ENCODE data around the gene CNTNAP2. TPM values are rescaled to one million over a fixed set of nuclear protein-coding genes. Genes with fewer than 3 reads are reported as not detected.

Gene CNTNAP2
- total and polyA plus RNA-seq, 2 experiments from 2014 or later, result not detected

GRCh38 chr7:146208492-146208891, 91.9 kb downstream of the CNTNAP2 start:
- TF ChIP-seq EZH2 (IDR thresholded peaks at IDR 0.05; ENCODE audit: insufficient read depth, poor library complexity, severe bottlenecking), result no peak
- TF ChIP-seq EZH2phosphoT487 (IDR thresholded peaks at IDR 0.05; ENCODE audit: insufficient read depth, low read depth), result no peak
- Histone ChIP-seq H3K9ac (no peak overlapping the region), H3K4me2 (ENCODE audit: unreplicated experiment) (no peak overlapping the region), H2AFZ (no peak overlapping the region), H3K9me2 (ENCODE audit: insufficient read depth) (no peaks in the 10 kb centered on the region), H3K9me3 (ENCODE audit: low read depth) (peaks cover 7% of the 10 kb centered on the region), H4K20me1 (ENCODE audit: insufficient read depth) (no peaks in the 10 kb centered on the region), H3F3A (ENCODE audit: insufficient read depth) (no peaks in the 10 kb centered on the region), H3K4me3 (no peak overlapping the region), H3K4me1 (ENCODE audit: insufficient read depth) (no peaks in the 10 kb centered on the region), H3K27me3 (replicated peaks; ENCODE audit: insufficient read depth) (no peaks in the 10 kb centered on the region), H3K79me2 (ENCODE audit: insufficient read depth) (no peaks in the 10 kb centered on the region), H3K36me3 (ENCODE audit: low read depth) (no peaks in the 10 kb centered on the region), H3K27ac (no peak overlapping the region)
- in situ Hi-C loops (cut with MboI), result no loop called here
- no peak for DNase-seq
- WGBS, 2 experiments (ENCODE audit: low coverage in 1 of 2, low lambda C conversion rate in 2 of 2, missing lambda C conversion rate in 2 of 2), result 14 to 22% methylated on average over 1 of the region's 1 CpG

GRCh38 chr7:146214842-146215241, 98.2 kb downstream of the CNTNAP2 start:
- no peaks in the 10 kb centered on the region for H3K27me3 ChIP-seq (replicated peaks; ENCODE audit: insufficient read depth)
- H3K36me3 ChIP-seq (ENCODE audit: low read depth), result no peaks in the 10 kb centered on the region
- no peak for TF ChIP-seq EZH2phosphoT487 (IDR thresholded peaks at IDR 0.05; ENCODE audit: insufficient read depth, low read depth)
- TF ChIP-seq EZH2 (IDR thresholded peaks at IDR 0.05; ENCODE audit: insufficient read depth, poor library complexity, severe bottlenecking), result no peak
- peaks cover 6% of the 10 kb centered on the region for H3K9me3 ChIP-seq (ENCODE audit: low read depth)
- H3K79me2 ChIP-seq (ENCODE audit: insufficient read depth), result no peaks in the 10 kb centered on the region
- H3K4me2 ChIP-seq (ENCODE audit: unreplicated experiment), result no peak overlapping the region
- H3K9me2 ChIP-seq (ENCODE audit: insufficient read depth), result no peaks in the 10 kb centered on the region
- no peak overlapping the region for H3K4me3 ChIP-seq
- 6 to 13% methylated on average over 4 of the region's 4 CpGs for WGBS, 2 experiments (ENCODE audit: low coverage in 1 of 2, low lambda C conversion rate in 2 of 2, missing lambda C conversion rate in 2 of 2)
- H3K4me1 ChIP-seq (ENCODE audit: insufficient read depth), result no peaks in the 10 kb centered on the region
- H3K27ac ChIP-seq, result no peak overlapping the region
- H4K20me1 ChIP-seq (ENCODE audit: insufficient read depth), result no peaks in the 10 kb centered on the region
- no peak overlapping the region for H3K9ac ChIP-seq
- no peak overlapping the region for H2AFZ ChIP-seq
- no peaks in the 10 kb centered on the region for H3F3A ChIP-seq (ENCODE audit: insufficient read depth)
- DNase-seq, result no peak
- in situ Hi-C loops (cut with MboI), result no loop called here

- H3K9ac ChIP-seq, result no peak overlapping the region
- no peak overlapping the region for H3K27ac ChIP-seq
- no peak for DNase-seq
- H3K4me1 ChIP-seq (ENCODE audit: insufficient read depth), result no peaks in the 10 kb centered on the region
- no peak overlapping the region for H3K4me2 ChIP-seq (ENCODE audit: unreplicated experiment)
- H2AFZ ChIP-seq, result no peak overlapping the region
- 14% methylated on average over 9 of the region's 9 CpGs for WGBS, 2 experiments (ENCODE audit: low coverage in 1 of 2, low lambda C conversion rate in 2 of 2, missing lambda C conversion rate in 2 of 2)
- no peaks in the 10 kb centered on the region for H3K79me2 ChIP-seq (ENCODE audit: insufficient read depth)
- TF ChIP-seq EZH2phosphoT487 (IDR thresholded peaks at IDR 0.05; ENCODE audit: insufficient read depth, low read depth), result no peak
- TF ChIP-seq EZH2 (IDR thresholded peaks at IDR 0.05; ENCODE audit: insufficient read depth, poor library complexity, severe bottlenecking), result no peak
- in situ Hi-C loops (cut with MboI), result no loop called here
- no peaks in the 10 kb centered on the region for H3K9me2 ChIP-seq (ENCODE audit: insufficient read depth)
- H3F3A ChIP-seq (ENCODE audit: insufficient read depth), result no peaks in the 10 kb centered on the region
- H3K9me3 ChIP-seq (ENCODE audit: low read depth), result peaks cover 6% of the 10 kb centered on the region
- no peaks in the 10 kb centered on the region for H3K36me3 ChIP-seq (ENCODE audit: low read depth)
- no peaks in the 10 kb centered on the region for H3K27me3 ChIP-seq (replicated peaks; ENCODE audit: insufficient read depth)
- no peak overlapping the region for H3K4me3 ChIP-seq
- H4K20me1 ChIP-seq (ENCODE audit: insufficient read depth), result no peaks in the 10 kb centered on the region
These were observed 99.9 kb downstream of the CNTNAP2 start for GRCh38 chr7:146216396-146217041.

- no peak for DNase-seq
- Histone ChIP-seq H3K4me1 (ENCODE audit: insufficient read depth) (no peaks in the 10 kb centered on the region), H3K4me3 (no peak overlapping the region), H3K9me2 (ENCODE audit: insufficient read depth) (no peaks in the 10 kb centered on the region), H3K4me2 (ENCODE audit: unreplicated experiment) (no peak overlapping the region), H3K27ac (no peak overlapping the region), H3K36me3 (ENCODE audit: low read depth) (no peaks in the 10 kb centered on the region), H4K20me1 (ENCODE audit: insufficient read depth) (no peaks in the 10 kb centered on the region), H3K27me3 (replicated peaks; ENCODE audit: insufficient read depth) (no peaks in the 10 kb centered on the region), H3K9ac (no peak overlapping the region), H3K9me3 (ENCODE audit: low read depth) (no peaks in the 10 kb centered on the region), H3K79me2 (ENCODE audit: insufficient read depth) (no peaks in the 10 kb centered on the region), H2AFZ (no peak overlapping the region), H3F3A (ENCODE audit: insufficient read depth) (no peaks in the 10 kb centered on the region)
- no peak for TF ChIP-seq EZH2 (IDR thresholded peaks at IDR 0.05; ENCODE audit: insufficient read depth, poor library complexity, severe bottlenecking)
- TF ChIP-seq EZH2phosphoT487 (IDR thresholded peaks at IDR 0.05; ENCODE audit: insufficient read depth, low read depth), result no peak
- in situ Hi-C loops (cut with MboI), result no loop called here
- 5 to 10% methylated on average over 1 of the region's 1 CpG for WGBS, 2 experiments (ENCODE audit: low coverage in 1 of 2, low lambda C conversion rate in 2 of 2, missing lambda C conversion rate in 2 of 2)
These were observed 107.2 kb downstream of the CNTNAP2 start for GRCh38 chr7:146223851-146224250.

Measured in GM23248 (cell line).